Nucleus accumbens (tissue), 56 donors: ENCODE data around the gene ERAP2.

ENCODE experiments used
- DNase-seq, 56 donors: peaks; one replicate each; lab custom pipeline; 2025; lab: John Stamatoyannopoulos, UW

The ERAP2 gene

GRCh38 chr5:96885518-96886338 is 9.4 kb downstream of the ERAP2 start:
- DNase-seq, result no peak

GRCh38 chr5:96893342-96893741 is 17.0 kb downstream of the ERAP2 start:
- no peak for DNase-seq

DNA sequence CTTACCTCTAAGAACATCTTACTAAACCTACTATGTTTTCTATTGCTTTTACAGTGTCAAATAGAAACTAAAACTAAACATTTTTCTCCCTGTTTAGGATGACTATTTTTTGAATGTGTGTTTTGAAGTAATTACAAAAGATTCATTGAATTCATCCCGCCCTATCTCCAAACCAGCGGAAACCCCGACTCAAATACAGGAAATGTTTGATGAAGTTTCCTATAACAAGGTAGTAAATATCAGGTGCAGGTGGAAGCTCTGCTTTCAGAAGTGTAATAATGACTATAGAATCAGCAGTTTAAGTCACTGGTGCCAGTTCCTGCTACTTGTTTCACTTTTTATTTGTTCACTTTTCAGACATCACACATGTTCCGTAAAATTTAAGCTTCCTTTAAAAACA is 20.0 kb downstream of the ERAP2 start:
- no peak for DNase-seq

DNA sequence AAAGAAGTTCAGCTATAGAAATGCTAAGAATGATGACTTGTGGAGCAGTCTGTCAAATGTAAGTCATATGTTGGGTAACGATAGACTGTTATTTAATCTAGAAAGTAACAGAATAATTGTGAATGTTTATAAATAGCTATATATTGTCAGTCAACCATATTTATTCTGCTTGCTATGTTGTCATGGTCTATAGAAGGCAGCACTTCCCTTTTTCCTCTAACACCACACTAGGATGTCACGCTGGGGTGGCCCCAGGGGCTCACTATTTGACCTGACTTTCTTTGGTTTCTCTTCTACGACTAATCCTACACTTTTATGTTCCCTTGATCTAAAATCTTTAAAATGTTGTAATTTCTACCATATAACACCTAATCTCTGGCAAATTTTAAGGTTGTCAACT is 20.5 kb downstream of the ERAP2 start:
- DNase-seq, result no peak

- no peak for DNase-seq
Measured at GRCh38 chr5:96901384-96901783, 25.1 kb downstream of the ERAP2 start.

DNA sequence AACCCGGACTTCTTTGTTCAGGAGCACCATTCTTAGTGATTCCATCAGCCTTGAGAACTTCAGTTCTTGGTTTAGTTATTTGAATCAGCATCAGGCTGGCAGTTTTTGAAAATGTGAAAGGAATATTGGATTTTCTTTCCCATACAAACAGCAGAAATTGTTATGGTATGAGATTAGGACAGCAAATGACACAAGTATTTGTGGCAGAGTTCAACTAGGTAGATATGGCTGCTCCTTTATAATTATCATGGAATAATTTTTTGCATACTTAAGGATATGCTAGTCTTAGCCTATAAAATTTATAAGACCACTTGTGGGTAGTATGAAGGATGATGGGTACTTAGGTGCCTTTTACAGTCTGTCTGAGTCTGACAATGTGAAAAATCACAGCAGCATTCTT is 25.5 kb downstream of the ERAP2 start:
- DNase-seq, result no peak

- DNase-seq, result no peak
Measured at GRCh38 chr5:96902876-96903275, 26.6 kb downstream of the ERAP2 start.

DNA sequence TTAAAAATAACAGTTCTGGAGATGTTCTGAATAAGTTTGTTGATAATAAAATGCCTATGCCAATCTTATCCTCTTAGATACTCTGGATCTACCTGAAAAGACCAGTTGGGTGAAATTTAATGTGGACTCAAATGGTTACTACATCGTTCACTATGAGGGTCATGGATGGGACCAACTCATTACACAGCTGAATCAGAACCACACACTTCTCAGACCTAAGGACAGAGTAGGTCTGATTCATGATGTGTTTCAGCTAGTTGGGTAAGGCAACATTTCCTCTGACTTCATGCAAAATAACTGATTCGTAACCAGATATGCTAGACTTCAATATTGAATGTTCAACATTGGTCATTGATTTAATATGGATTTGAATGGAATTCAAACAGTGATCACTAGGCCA is 27.0 kb downstream of the ERAP2 start:
- DNase-seq, result no peak

DNA sequence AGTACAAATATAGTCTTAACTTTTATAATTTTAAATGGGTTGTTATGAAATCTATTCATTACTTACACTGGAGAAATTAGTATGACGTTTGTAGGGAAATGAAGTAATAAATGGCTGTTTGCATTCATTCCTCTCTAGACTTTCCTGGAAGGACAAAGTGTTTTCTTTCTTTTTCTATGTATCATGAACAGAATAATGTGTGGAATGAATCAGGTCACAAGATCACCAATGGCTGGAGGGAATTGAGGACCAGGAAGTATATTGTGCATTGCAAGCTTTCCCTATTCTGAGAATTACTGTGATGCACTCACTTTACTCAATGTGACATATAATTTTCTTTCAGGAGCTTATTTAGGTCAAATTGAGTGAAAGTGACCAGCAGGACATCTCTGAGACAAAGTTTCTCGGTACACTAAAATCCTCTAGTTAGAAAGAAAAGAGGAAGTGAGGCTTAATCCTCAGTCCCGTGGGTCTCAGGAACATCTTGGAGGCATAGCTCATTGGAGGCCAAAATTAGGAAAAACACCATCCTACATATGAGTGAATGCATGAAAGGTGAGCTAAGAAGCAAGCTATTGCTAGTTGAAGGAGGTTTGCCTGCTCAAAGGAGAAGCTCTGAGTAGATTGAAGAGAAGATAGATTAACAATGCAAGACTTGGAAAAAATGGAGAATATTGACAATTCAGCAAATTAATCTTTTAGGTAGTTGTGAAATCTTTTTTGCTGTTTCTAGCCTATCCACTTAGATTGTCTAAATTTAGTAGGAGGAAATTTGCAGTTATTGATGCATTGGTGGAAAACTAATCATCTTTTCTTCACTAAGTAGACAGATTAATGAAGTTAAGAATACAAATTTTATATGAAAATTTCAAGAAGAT is 28.0 kb downstream of the ERAP2 start:
- no peak for DNase-seq

DNA sequence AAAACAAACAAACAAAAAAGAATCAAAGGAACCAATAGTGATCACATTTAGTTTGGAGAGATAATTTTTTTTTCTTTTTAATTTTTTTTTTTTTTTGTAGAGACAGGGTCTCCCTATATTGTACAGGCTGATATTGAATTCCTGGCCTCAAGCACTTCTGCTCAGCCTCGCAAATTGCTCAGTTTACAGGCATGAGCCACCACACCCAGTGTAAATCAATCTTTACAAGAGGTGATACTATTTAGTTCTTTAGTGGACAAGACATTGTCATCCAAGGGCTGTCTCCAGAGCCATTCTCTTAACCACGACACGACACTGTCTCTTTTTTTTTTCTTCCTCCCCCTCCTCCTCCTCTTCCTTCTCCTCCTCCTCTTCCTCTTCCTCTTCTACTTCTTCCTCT is 29.6 kb downstream of the ERAP2 start:
- DNase-seq, result no peak

- DNase-seq, result no peak
Measured at GRCh38 chr5:96909003-96909402, 32.7 kb downstream of the ERAP2 start.

DNA sequence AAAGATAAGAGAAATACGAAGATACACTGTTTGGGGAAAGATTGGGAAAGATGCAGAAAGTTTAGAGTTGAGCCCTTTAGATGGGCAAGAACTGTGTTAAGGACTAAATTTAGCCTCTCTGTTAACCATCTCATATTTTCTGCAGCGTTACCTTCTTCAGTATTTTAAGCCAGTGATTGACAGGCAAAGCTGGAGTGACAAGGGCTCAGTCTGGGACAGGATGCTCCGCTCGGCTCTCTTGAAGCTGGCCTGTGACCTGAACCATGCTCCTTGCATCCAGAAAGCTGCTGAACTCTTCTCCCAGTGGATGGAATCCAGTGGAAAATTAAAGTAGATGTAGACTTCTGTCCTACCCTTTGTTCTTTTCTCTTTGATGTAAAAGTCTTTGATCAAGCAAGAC is 33.1 kb downstream of the ERAP2 start:
- DNase-seq, result no peak

DNA sequence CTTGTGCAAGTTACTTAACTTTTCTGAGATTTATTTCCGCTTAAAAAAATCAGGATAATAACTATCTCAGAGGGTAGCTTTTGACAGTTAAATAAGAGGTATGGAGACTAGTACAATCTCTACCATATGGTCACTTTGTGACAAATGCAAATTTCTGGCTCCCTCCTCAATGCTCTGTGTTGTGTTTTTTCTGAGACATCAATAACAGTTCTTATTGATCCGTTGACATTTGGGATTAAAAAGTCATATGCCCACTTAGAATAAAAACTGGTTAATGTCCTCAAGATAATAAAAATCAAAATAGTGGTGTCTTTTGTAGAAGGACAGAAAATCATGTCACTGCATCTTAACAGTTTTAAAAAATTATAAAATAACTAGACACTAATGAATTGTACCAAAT is 34.8 kb downstream of the ERAP2 start:
- DNase-seq, result no peak

GRCh38 chr5:96913233-96913632 is 36.9 kb downstream of the ERAP2 start:
- DNase-seq, result no peak

GRCh38 chr5:96919754-96920197 is 43.5 kb downstream of the ERAP2 start:
- DNase-seq, result no peak

DNA sequence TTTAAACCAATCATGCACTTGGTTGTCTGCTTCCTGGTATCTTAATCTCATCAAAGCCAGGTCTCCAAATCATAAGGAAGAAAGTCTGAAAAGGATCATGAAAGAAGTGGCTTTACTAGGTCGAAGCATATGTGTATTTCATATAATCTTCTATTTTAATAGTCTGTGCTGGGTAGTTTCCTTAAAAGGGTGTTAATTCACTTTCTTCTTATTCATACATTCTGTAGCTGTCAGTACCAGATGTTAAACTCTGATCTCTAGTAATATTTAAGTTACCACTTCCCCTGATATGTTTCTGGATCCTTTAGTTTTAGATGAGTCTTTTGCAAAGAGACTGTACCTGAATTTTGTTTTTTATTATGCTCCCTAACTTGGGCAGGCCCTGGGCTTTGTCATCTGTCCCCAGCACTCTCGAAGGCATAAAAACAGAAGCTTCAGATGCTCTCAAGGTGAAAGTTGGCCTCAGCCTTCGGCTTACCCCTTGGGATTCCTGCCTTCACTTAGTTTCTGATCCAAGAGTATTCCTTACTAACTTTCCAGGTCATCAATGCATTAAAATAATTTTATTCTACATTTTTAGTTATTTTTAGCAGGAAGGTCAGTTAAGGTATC is 44.5 kb downstream of the ERAP2 start:
- DNase-seq, result no peak

- no peak for DNase-seq
Measured at GRCh38 chr5:96922499-96923244, 46.4 kb downstream of the ERAP2 start.

- DNase-seq, result no peak
Measured at GRCh38 chr5:96924016-96924443, 47.7 kb downstream of the ERAP2 start.

GRCh38 chr5:96926276-96926675 is 50.0 kb downstream of the ERAP2 start:
- DNase-seq, result no peak

DNA sequence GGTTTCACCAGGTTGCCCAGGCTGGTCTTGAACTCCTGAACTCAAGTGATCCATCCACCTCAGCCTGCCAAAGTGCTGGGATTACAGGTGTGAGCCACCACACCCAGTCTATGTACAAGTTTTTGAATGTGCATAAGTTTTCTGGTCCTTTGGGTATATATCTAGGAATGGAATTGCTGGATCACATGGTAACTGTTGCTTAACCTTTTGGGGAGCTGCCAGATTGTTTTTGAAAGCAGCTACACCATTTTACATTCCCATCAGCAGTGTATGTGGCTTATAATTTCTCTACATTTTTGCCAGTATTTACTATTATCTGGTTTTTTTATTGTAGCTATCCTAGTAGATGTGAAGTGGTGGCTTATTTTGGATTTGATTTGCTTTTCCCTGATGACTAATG is 50.7 kb downstream of the ERAP2 start:
- no peak for DNase-seq
